Stimulated activated CD8-positive, alpha-beta memory T cell treated with anti-CD3 and anti-CD28 coated beads, Interleukin-4, amount 100 ng/mL, for 48 hours (primary cell): Measurements from ENCODE around the gene STEAP3.

Experiments
- DNase-seq: peaks from one replicate; pipeline ENCODE4 v3.0.0-alpha.2; 2020

The STEAP3 gene

DNA sequence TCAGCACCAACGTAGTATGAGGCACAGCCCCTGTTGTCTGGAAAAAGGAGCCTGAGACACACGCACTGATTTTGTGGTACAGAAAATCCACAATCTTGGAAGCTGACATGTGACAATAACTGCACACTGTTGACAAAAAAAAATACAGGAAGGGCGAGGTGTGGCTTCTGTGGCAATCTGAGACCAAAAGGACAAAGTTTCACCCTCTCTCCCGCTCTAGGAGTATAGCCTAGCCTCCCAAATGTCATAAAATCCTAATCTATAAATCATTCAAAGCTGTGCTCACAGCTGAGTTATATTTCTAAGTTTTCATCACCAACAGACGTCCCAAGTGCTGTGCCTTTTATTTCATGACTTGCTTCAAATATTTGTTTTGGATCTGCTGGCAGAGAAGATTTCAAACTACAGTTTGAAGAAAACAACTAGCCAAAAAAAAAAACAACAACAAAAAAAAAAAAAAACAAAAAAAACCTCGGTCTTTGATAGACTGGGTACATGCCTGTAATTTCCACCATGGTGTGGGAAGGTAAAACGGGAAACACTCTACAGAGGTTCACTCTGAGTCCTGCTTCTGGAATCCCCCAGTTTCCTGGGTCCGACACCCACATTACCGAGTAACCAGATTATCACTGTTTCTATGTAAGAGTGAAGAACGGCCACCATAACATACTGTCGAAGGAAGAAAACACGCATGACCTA lies 82.0 kb downstream of the STEAP3 start:
- DNase-seq: no peak

DNA sequence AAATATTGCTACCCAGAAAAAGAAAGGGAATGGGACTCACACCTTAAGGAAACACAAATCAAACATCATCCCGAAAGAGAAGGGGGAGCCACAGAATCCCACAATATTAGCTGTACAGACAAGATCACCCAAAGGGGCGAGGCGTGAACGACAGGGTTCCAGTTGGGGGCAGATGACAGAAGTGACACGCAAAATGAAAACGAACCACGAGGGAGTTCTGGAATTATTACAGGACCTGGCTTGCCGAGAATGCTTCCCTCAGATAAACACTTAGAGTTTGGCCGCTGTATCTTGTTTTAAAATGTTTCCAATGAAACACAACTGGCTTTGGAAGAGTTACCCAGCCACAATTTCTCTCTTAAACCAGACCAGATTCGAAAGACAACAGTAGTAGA lies 82.6 kb downstream of the STEAP3 start:
- no peak for DNase-seq

DNA sequence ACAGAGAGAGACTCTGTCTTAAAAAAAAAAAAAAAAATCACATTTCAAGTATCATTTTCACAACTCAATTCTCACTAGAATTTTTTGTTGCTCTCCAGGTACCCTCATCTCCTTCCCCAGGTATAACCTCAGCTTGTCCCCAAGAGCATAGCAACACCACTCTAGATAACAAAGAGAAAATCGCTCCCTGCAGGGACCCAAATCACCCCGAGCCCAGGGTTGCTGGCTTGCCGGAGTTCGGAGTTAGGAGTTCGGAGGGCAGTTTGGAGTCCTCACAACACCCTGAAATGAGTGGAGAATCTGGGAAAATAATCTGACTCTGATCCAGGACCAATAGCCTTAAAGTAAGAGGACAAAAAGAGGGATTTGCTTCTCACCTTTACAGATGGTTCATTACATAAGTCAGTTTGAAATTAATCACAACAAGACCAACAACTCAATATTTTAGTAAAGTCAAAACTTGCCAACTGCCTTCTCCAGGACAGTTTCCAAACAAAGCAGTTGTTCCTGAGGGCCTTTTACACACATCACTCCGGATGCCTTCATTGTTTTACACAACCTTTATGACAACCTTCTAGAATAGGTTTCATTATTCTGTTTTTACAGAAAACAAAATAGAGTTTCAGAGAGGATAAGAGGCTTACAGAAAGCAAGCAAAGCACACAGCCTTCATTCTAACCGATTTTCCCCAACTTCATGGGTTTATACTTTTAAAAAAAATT lies 83.9 kb downstream of the STEAP3 start:
- DNase-seq: no peak

DNA sequence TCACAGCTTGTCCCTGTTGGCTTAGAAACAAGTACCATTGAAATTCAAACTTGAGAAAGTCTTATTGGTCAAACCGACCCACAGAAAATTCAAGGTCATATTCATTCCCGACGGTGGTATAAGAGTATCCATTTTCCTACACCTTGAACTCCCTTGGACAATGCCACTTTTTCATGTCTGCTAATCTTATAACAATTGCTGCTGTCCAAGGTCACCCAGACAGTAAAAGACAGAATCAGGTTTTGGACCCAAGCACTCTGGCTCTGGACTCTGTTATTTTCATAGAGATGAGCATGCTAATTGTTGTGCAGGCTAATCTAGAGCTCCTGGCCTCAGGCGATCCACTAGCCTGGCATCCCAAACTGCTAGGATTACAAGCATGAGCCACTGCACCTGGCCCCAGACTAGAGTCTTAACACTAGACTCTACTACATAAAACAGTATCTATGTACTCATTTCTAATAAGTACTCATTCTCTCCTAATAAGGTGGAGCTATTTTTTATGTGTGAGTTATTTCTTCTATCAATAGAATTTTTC lies 85.2 kb downstream of the STEAP3 start:
- no peak for DNase-seq

DNA sequence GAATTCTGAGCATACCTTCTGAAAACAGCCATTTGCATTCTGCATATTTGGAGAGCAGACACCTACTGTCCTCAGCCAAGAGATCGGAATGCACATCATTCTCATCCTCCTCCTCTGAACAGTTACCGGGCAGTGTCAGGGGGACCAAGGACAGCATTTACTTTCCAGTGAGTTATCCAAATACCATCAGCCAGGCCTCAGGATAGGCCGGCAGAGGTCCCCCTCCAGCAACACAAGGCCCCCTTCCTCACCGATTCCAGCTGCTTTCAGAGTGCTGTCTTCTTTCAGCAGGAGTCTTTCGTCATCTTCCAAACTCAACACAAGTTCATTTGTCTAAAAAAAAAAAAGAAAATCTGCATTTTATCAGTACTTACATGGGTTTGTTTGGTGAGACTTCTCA lies 87.7 kb downstream of the STEAP3 start:
- DNase-seq: no peak

DNA sequence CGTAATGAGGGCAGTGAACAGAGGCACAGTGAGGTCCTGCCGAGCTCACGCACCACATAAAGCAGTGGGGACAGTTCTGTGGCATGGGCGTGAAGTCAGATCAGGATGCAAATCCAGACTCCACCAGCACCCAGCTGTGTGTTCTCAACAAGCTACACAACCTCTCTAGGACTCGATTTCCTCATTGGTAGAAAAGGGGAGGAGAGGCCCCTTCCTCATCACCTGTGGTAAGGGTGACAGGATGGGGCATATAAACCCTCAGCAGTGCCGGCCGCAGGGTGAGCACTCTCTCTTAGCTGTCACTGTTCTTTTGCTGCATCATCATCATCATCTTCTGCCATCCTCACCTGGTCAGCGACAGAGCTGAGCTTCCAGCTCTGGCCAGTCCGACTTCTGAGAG lies 88.2 kb downstream of the STEAP3 start:
- no peak for DNase-seq
